Gastrocnemius medialis (tissue), 4 donors: ENCODE results near the gene KIR2DL1. TPM values are rescaled to one million over a fixed set of nuclear protein-coding genes. Genes with fewer than 3 reads are reported as not detected.

Experiments
- ATAC-seq, 2 donors: fragments of 150-250 bp; one replicate each; pipeline ENCODE4 v1.9.1; 2016
- DNase-seq, 2 donors: peaks; one replicate each; pipeline ENCODE4 v3.0.0-alpha.2; 2019
- H3K27ac ChIP-seq, 4 donors: fragments of 200-600 bp; sonication (generic); 1 replicate in 1 of 4; 2 replicates in 3 of 4; pipeline ENCODE4 v1.5.1; 2016 to 2018; ENCODE audit warnings: mild to moderate bottlenecking in 2 of 4, moderate library complexity in 1 of 4
- H3K27me3 ChIP-seq, 3 donors: fragments of 200-600 bp; sonication (generic) in 2 of 3; 1 replicate in 1 of 3; 2 replicates in 2 of 3; pipeline versions ENCODE4 v1.5.1 to v1.6.0; 2016 to 2019; ENCODE audit warnings: mild to moderate bottlenecking in 1 of 3, moderate library complexity in 1 of 3
- H3K36me3 ChIP-seq, 2 donors: fragments of 200-600 bp; sonication (generic) in 1 of 2; one replicate each; pipeline ENCODE4 v1.5.1; 2017 to 2018
- H3K4me1 ChIP-seq, 2 donors: fragments of 200-600 bp; sonication (generic) in 1 of 2; one replicate each; pipeline ENCODE4 v1.5.1; 2016 to 2017; ENCODE audit warnings: mild to moderate bottlenecking in 2 of 2
- H3K4me3 ChIP-seq, 4 donors: fragments of 200-600 bp; sonication (generic) in 3 of 4; 1 replicate in 1 of 4; 2 replicates in 3 of 4; pipeline ENCODE4 v1.5.1; 2016 to 2019; ENCODE audit warnings: mild to moderate bottlenecking in 2 of 4
- H3K9me3 ChIP-seq, 3 donors: fragments of 200-600 bp; sonication (generic) in 2 of 3; 1 replicate in 1 of 3; 2 replicates in 2 of 3; pipeline ENCODE4 v1.5.1; 2016 to 2019
- POLR2A ChIP-seq, 2 donors: fragments of 450-650 bp; IDR thresholded peaks; one replicate each; pipeline ENCODE4 v1.6.1; 2017; ENCODE audit warnings: antibody characterized with exemption in 2 of 2, mild to moderate bottlenecking in 2 of 2, moderate library complexity in 2 of 2
- in situ Hi-C, 4 donors: fragments of 200-750 bp; cut with MboI; loops; one replicate each; pipeline versions ENCODE4 v1.15.0 to v1.8.0; 2017; ENCODE audit warnings: low sequenced_read_pairs in 4 of 4
- intact Hi-C: fragments of 100-400 bp; cut with DNase I; formaldehyde crosslinking; loops from one replicate; pipeline ENCODE4 v1.15.1; 2023; ENCODE audit warnings: low total_unique reads
- total RNA-seq, 4 donors: library from RNA; depleted of rRNA; stranded (reverse); fragments of >200 nt; gene quantifications; one replicate each; pipeline versions ENCODE4 v1.1.0 to v1.2.3, GENCODE V29; 2016
- TF ChIP-seq, protein P1 (sequence below), 5 experiments: fragments of 450-650 bp in 3 of 5; fragments of 200-600 bp in 2 of 5; sonication (generic) in 2 of 5; IDR thresholded peaks in 4 of 5; conservative IDR thresholded peaks in 1 of 5; 1 replicate in 4 of 5; 2 replicates in 1 of 5; pipeline ENCODE4 v1.5.1; 2016 to 2019; ENCODE audit warnings: antibody characterized with exemption in 5 of 5, mild to moderate bottlenecking in 3 of 5, moderate library complexity in 3 of 5

Gene KIR2DL1
- total RNA-seq, 4 donors from 2014 or later: not detected

GRCh38 chr19:54790711-54791110 is 21.1 kb downstream of the KIR2DL1 start:
- Histone ChIP-seq H3K36me3 (no peaks in the 10 kb centered on the region), H3K9me3 (no peaks in the 10 kb centered on the region), H3K4me3 (no peak overlapping the region), H3K27ac (no peak overlapping the region), H3K27me3 (no peaks in the 10 kb centered on the region), H3K4me1 (no peaks in the 10 kb centered on the region)
- in situ Hi-C loops (no loop called here), intact Hi-C loops (no loop called here)
- no peak for DNase-seq
- no peak for TF ChIP-seq POLR2A (IDR thresholded peaks at IDR 0.05)
- TF ChIP-seq, protein P1, sequence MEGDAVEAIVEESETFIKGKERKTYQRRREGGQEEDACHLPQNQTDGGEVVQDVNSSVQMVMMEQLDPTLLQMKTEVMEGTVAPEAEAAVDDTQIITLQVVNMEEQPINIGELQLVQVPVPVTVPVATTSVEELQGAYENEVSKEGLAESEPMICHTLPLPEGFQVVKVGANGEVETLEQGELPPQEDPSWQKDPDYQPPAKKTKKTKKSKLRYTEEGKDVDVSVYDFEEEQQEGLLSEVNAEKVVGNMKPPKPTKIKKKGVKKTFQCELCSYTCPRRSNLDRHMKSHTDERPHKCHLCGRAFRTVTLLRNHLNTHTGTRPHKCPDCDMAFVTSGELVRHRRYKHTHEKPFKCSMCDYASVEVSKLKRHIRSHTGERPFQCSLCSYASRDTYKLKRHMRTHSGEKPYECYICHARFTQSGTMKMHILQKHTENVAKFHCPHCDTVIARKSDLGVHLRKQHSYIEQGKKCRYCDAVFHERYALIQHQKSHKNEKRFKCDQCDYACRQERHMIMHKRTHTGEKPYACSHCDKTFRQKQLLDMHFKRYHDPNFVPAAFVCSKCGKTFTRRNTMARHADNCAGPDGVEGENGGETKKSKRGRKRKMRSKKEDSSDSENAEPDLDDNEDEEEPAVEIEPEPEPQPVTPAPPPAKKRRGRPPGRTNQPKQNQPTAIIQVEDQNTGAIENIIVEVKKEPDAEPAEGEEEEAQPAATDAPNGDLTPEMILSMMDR (IDR thresholded peaks at IDR 0.05 in 4 of 5, conservative IDR thresholded peaks at IDR 0.05 in 1 of 5): no peak
- no peak for ATAC-seq

- no peaks in the 10 kb centered on the region for H3K36me3 ChIP-seq
- no peak overlapping the region for H3K4me3 ChIP-seq
- in situ Hi-C loops: no loop called here
- H3K27ac ChIP-seq: no peak overlapping the region
- intact Hi-C loops: no loop called here
- ATAC-seq: no peak
- no peaks in the 10 kb centered on the region for H3K9me3 ChIP-seq
- H3K27me3 ChIP-seq: no peaks in the 10 kb centered on the region
- DNase-seq: no peak
- TF ChIP-seq POLR2A (IDR thresholded peaks at IDR 0.05): no peak
- TF ChIP-seq, protein P1 (IDR thresholded peaks at IDR 0.05 in 4 of 5, conservative IDR thresholded peaks at IDR 0.05 in 1 of 5): no peak
- no peaks in the 10 kb centered on the region for H3K4me1 ChIP-seq
Measured at GRCh38 chr19:54791476-54791875, 21.9 kb downstream of the KIR2DL1 start.

- peak overlapping the region in 1 of 4 donors; percentile 34 for H3K4me3 ChIP-seq
- H3K36me3 ChIP-seq: no peaks in the 10 kb centered on the region
- no peaks in the 10 kb centered on the region for H3K4me1 ChIP-seq
- in situ Hi-C loops: no loop called here
- intact Hi-C loops: no loop called here
- H3K27me3 ChIP-seq: no peaks in the 10 kb centered on the region
- no peak overlapping the region for H3K27ac ChIP-seq
- no peak for DNase-seq
- no peak for ATAC-seq
- no peak for TF ChIP-seq POLR2A (IDR thresholded peaks at IDR 0.05)
- TF ChIP-seq, protein P1 (IDR thresholded peaks at IDR 0.05 in 4 of 5, conservative IDR thresholded peaks at IDR 0.05 in 1 of 5): no peak
- no peaks in the 10 kb centered on the region for H3K9me3 ChIP-seq
Measured at GRCh38 chr19:54792814-54793213, 23.2 kb downstream of the KIR2DL1 start.

DNA sequence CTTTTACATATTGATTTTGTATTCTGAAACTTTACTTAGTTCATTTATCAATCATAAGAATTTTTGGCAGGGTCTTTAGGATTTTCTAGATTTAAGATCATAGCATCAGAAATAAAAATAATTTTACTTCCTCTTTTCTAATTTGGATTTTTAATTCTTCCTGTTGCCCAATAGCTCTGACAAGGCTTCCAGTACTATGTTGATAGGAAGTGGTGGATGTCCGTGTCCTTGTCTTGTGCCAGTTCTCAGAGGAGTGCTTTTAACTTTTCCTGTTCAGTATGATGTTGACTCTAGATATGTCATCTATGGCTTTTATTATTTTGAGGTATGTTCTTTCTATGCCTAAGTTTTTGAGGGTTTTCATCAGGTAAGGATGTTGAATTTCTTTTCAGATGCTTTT is 26.2 kb downstream of the KIR2DL1 start:
- no peak for ATAC-seq
- in situ Hi-C loops: no loop called here

More for the DNA sequence above, 26.2 kb downstream of the KIR2DL1 start:
- intact Hi-C loops: no loop called here
- Histone ChIP-seq H3K36me3 (no peaks in the 10 kb centered on the region), H3K27ac (no peak overlapping the region), H3K9me3 (peaks cover 0 to 6% (median 0%) of the 10 kb centered on the region in 3 donors), H3K4me3 (no peak overlapping the region), H3K4me1 (no peaks in the 10 kb centered on the region), H3K27me3 (no peaks in the 10 kb centered on the region)
- DNase-seq: no peak
- TF ChIP-seq, protein P1 (IDR thresholded peaks at IDR 0.05 in 4 of 5, conservative IDR thresholded peaks at IDR 0.05 in 1 of 5): no peak
- no peak for TF ChIP-seq POLR2A (IDR thresholded peaks at IDR 0.05)
